SK-N-SH treated with all-trans-retinoic acid at 6 μM for 48 hours (cell line): ENCODE data around the gene GREM2.

ENCODE experiments used
- ARNTL ChIP-seq: fragments of 450-650 bp; formaldehyde crosslinking; IDR thresholded peaks from 2 replicates; pipeline ENCODE4 v1.5.0; 2020; ENCODE audit warnings: low read depth, mild to moderate bottlenecking, moderate library complexity, borderline replicate concordance
- CREB5 ChIP-seq: fragments of 250-450 bp; sonication (Bioruptor Pico); IDR thresholded peaks from 2 replicates; pipeline ENCODE4 v1.5.1; 2020; ENCODE audit warnings: low read depth, mild to moderate bottlenecking, moderate library complexity
- CSRNP3 ChIP-seq: fragments of 250-450 bp; sonication (Bioruptor Pico); IDR thresholded peaks from 2 replicates; pipeline ENCODE4 v1.5.1; 2021; ENCODE audit warnings: mild to moderate bottlenecking, moderate library complexity
- ISL1 ChIP-seq: fragments of 250-450 bp; sonication (Bioruptor Pico); IDR thresholded peaks from 2 replicates; pipeline ENCODE4 v2.1.2; 2022; ENCODE audit warnings: mild to moderate bottlenecking, moderate library complexity
- OSR1 ChIP-seq: fragments of 250-450 bp; sonication (Bioruptor Pico); IDR thresholded peaks from 2 replicates; pipeline ENCODE4 v1.8.0; 2022; ENCODE audit warnings: moderate library complexity, mild to moderate bottlenecking, inconsistent platforms
- PATZ1 ChIP-seq: fragments of 250-450 bp; sonication (Bioruptor Pico); IDR thresholded peaks from 2 replicates; pipeline ENCODE4 v1.8.0; 2020; ENCODE audit warnings: mild to moderate bottlenecking, moderate library complexity, borderline replicate concordance
- POU6F1 ChIP-seq: fragments of 250-450 bp; sonication (Bioruptor Pico); IDR thresholded peaks from 2 replicates; pipeline ENCODE4 v1.8.0; 2021; ENCODE audit warnings: low read depth, mild to moderate bottlenecking, moderate library complexity, borderline replicate concordance
- RARB ChIP-seq: fragments of 250-450 bp; sonication (Bioruptor Pico); IDR thresholded peaks from 2 replicates; pipeline ENCODE4 v1.8.0; 2021; ENCODE audit warnings: mild to moderate bottlenecking, moderate library complexity
- ZFP3 ChIP-seq: fragments of 250-450 bp; sonication (Bioruptor Pico); IDR thresholded peaks from 2 replicates; pipeline ENCODE4 v1.5.0; 2020; ENCODE audit warnings: mild to moderate bottlenecking, moderate library complexity
- ZFP30 ChIP-seq: fragments of 450-650 bp; formaldehyde crosslinking; IDR thresholded peaks from 2 replicates; pipeline ENCODE4 v1.5.0; 2022; ENCODE audit warnings: mild to moderate bottlenecking, moderate library complexity
- ZNF8 ChIP-seq: fragments of 450-650 bp; formaldehyde crosslinking; IDR thresholded peaks from 2 replicates; pipeline ENCODE4 v1.5.0; 2020; ENCODE audit warnings: mild to moderate bottlenecking, moderate library complexity

GRCh38 chr1:240553351-240553750, 58.6 kb downstream of the GREM2 start:
- TF ChIP-seq ARNTL (CRISPR knock-in tag) (no peak), CREB5 (CRISPR knock-in tag) (no peak), ZFP30 (no peak), CSRNP3 (CRISPR knock-in tag) (no peak), ISL1 (CRISPR knock-in tag) (no peak), RARB (no peak), PATZ1 (CRISPR knock-in tag) (no peak), OSR1 (CRISPR knock-in tag) (no peak), ZFP3 (CRISPR knock-in tag) (no peak), POU6F1 (CRISPR knock-in tag) (no peak), ZNF8 (CRISPR knock-in tag) (no peak)
